K562 (cell line): ENCODE measurements around the gene RAB13. TPM values are rescaled to one million over a fixed set of nuclear protein-coding genes. Genes with fewer than 3 reads are reported as not detected.
A peak's percentile ranks its signal among the peaks of the same experiment; 100 is the strongest.

Source experiments
- ATAC-seq: fragments of 200-7000 bp; cut with Tn5 transposase; 3 replicates; pipeline ENCODE4 v1.9.1; 2020; ENCODE audit warnings: moderate library complexity
- BruUV-seq: library from RNA; stranded (reverse); fragments of 400-500 nt; replicated peaks from 2 replicates; lab custom pipeline; 2021; lab: Mats Ljungman, UMichigan
- CTCF ChIA-PET: fragments of 300-600 bp; formaldehyde crosslinking; extraction: SDS; loops from one replicate; lab custom pipeline; 2021; ENCODE audit warnings: low intra/inter-chr PET ratio; lab: Yijun Ruan, JAX
- POLR2A ChIA-PET: fragments of 300-600, 350-650 bp; sonication (Branson Sonifier 250); formaldehyde crosslinking; extraction: SDS; loops from one replicate; lab custom pipeline; 2021; ENCODE audit warnings: antibody characterized with exemption, inconsistent platforms; lab: Yijun Ruan, JAX
- DNase-seq, 4 experiments: peaks; one replicate each; pipeline versions ENCODE4 v3.0.0 to v3.0.0-alpha.2; 2011 to 2018; ENCODE audit warnings: low spot score in 3 of 4, mixed read lengths in 3 of 4; ENCODE audit errors: extremely low read depth in 1 of 4
- FAIRE-seq: peaks from 2 replicates; lab custom pipeline; 2011; peaks lifted over from hg19 to GRCh38; lab: Jason Lieb, UNC
- H2AFZ ChIP-seq: 2 replicates; pipeline ENCODE4 v1.6.0; 2011; ENCODE audit warnings: low read depth, low read length, control low read depth, inconsistent platforms
- H3K27ac ChIP-seq: fragments of 200-600 bp; 3 replicates; pipeline ENCODE4 v1.8.0; 2011; ENCODE audit warnings: low read depth, mild to moderate bottlenecking, control low read depth, inconsistent platforms, low read length, moderate library complexity, mixed read lengths; ENCODE audit errors: extremely low read depth
- H3K27me3 ChIP-seq, 2 experiments: fragments of 300-600 bp in 1 of 2; 2 replicates in 1 of 2; 3 replicates in 1 of 2; pipeline versions ENCODE4 v1.6.0 to v1.8.0; 2011; ENCODE audit warnings: inconsistent platforms in 2 of 2, low read length in 2 of 2, mild to moderate bottlenecking in 1 of 2, mixed read lengths in 1 of 2, moderate library complexity in 1 of 2; ENCODE audit not compliant: control insufficient read depth in 2 of 2, insufficient read depth in 2 of 2
- H3K36me3 ChIP-seq: fragments of 300-600 bp; 3 replicates; pipeline ENCODE4 v1.8.0; 2011; ENCODE audit warnings: mild to moderate bottlenecking, low read length, inconsistent platforms; ENCODE audit not compliant: control insufficient read depth, insufficient read depth
- H3K4me1 ChIP-seq, 2 experiments: fragments of 200-600 bp in 1 of 2; replicated peaks in 1 of 2; 2 replicates in 1 of 2; 3 replicates in 1 of 2; pipeline versions ENCODE4 v1.5.1 to v1.8.0; 2011; ENCODE audit warnings: inconsistent platforms in 2 of 2, low read length in 2 of 2, mild to moderate bottlenecking in 1 of 2, mixed read lengths in 1 of 2, moderate library complexity in 1 of 2; ENCODE audit not compliant: control insufficient read depth in 2 of 2, insufficient read depth in 2 of 2
- H3K4me2 ChIP-seq: 2 replicates; pipeline ENCODE4 v1.6.1; 2011; ENCODE audit warnings: low read length, control low read depth, inconsistent platforms, mixed read lengths; ENCODE audit not compliant: insufficient read depth
- H3K4me3 ChIP-seq: fragments of 200-600 bp; sonication (generic), shearing (Covaris generic); 2 replicates; pipeline ENCODE4 v1.5.1; 2016; ENCODE audit warnings: control low read depth, inconsistent platforms
- H3K79me2 ChIP-seq: fragments of 200-600 bp; 3 replicates; pipeline ENCODE4 v1.8.0; 2011; ENCODE audit warnings: low read length, inconsistent platforms; ENCODE audit not compliant: control insufficient read depth, insufficient read depth
- H3K9ac ChIP-seq, 2 experiments: 2 replicates each; pipeline versions ENCODE4 v1.6.0 to v1.6.1; 2011; ENCODE audit warnings: low read depth in 2 of 2, low read length in 2 of 2, control low read depth in 1 of 2, inconsistent platforms in 1 of 2, mild to moderate bottlenecking in 1 of 2, mixed read lengths in 1 of 2; ENCODE audit not compliant: insufficient read depth in 1 of 2
- H3K9me1 ChIP-seq: one replicate; pipeline ENCODE4 v1.6.0; 2011; ENCODE audit warnings: inconsistent platforms, mild to moderate bottlenecking, low read length, moderate library complexity; ENCODE audit not compliant: control insufficient read depth, insufficient read depth
- H3K9me3 ChIP-seq: replicated peaks from 2 replicates; pipeline ENCODE4 v1.5.1; 2011; ENCODE audit warnings: low read depth, low read length, inconsistent platforms; ENCODE audit not compliant: control insufficient read depth, insufficient read depth
- H4K20me1 ChIP-seq: replicated peaks from 2 replicates; pipeline ENCODE4 v1.6.1; 2011; ENCODE audit warnings: low read length, inconsistent platforms, mixed read lengths; ENCODE audit not compliant: control insufficient read depth, insufficient read depth
- ARID1B ChIP-seq: fragments of 450-650 bp; IDR thresholded peaks from 2 replicates; pipeline ENCODE4 v1.6.1; 2016; ENCODE audit warnings: antibody characterized with exemption, mild to moderate bottlenecking, inconsistent platforms
- ASH1L ChIP-seq: fragments of 450-650 bp; IDR thresholded peaks from 2 replicates; pipeline ENCODE4 v1.6.1; 2018; ENCODE audit warnings: borderline replicate concordance, mild to moderate bottlenecking, low read depth; ENCODE audit not compliant: partially characterized antibody
- CBX3 ChIP-seq, 2 experiments: IDR thresholded peaks; 1 replicate in 1 of 2; 2 replicates in 1 of 2; pipeline ENCODE4 v1.6.1; 2012; ENCODE audit warnings: inconsistent platforms in 2 of 2, low read length in 2 of 2, borderline replicate concordance in 1 of 2, control low read depth in 1 of 2
- E2F6 ChIP-seq, 2 experiments: IDR thresholded peaks; 2 replicates each; pipeline ENCODE4 v1.6.1; 2011; ENCODE audit warnings: borderline replicate concordance in 1 of 2, control low read depth in 1 of 2, low read depth in 1 of 2, low read length in 1 of 2, mild to moderate bottlenecking in 1 of 2, mixed read lengths in 1 of 2, moderate library complexity in 1 of 2; ENCODE audit not compliant: insufficient read depth in 1 of 2, insufficient read length in 1 of 2, poor library complexity in 1 of 2, severe bottlenecking in 1 of 2; ENCODE audit errors: extremely low read depth in 1 of 2
- FOXK2 ChIP-seq, 2 experiments: fragments of 450-650 bp; IDR thresholded peaks in 1 of 2; conservative IDR thresholded peaks in 1 of 2; 2 replicates each; pipeline ENCODE4 v1.6.1; 2016; ENCODE audit warnings: low read depth in 2 of 2, mild to moderate bottlenecking in 1 of 2
- KAT7 ChIP-seq: sonication (generic); formaldehyde crosslinking; IDR thresholded peaks from 2 replicates; pipeline ENCODE4 v1.8.0; 2022; ENCODE audit warnings: missing genetic modification reagents, mild to moderate bottlenecking, borderline replicate concordance
- KDM2B ChIP-seq: fragments of 250-450 bp; sonication (Bioruptor Pico); IDR thresholded peaks from 2 replicates; pipeline ENCODE4 v1.8.0; 2021; ENCODE audit warnings: mild to moderate bottlenecking, moderate library complexity
- KLF6 ChIP-seq: fragments of 250-450 bp; sonication (Bioruptor Pico); IDR thresholded peaks from 2 replicates; pipeline ENCODE4 v1.4.0; 2020; ENCODE audit warnings: mild to moderate bottlenecking, moderate library complexity, borderline replicate concordance
- NBN ChIP-seq: fragments of 450-650 bp; IDR thresholded peaks from 2 replicates; pipeline ENCODE4 v1.6.1; 2016; ENCODE audit warnings: low read depth, mild to moderate bottlenecking
- NFIX ChIP-seq: fragments of 250-450 bp; sonication (Bioruptor Pico); IDR thresholded peaks from 2 replicates; pipeline ENCODE4 v1.4.0; 2020; ENCODE audit warnings: low read depth, mild to moderate bottlenecking, moderate library complexity
- PHTF2 ChIP-seq: fragments of 250-450 bp; sonication (Bioruptor Pico); IDR thresholded peaks from 2 replicates; pipeline ENCODE4 v1.5.0; 2021; ENCODE audit warnings: mild to moderate bottlenecking
- PURB ChIP-seq: sonication (generic); formaldehyde crosslinking; IDR thresholded peaks from 2 replicates; pipeline ENCODE4 v1.9.0; 2021; ENCODE audit warnings: low read depth, mild to moderate bottlenecking, missing genetic modification reagents
- RBM34 ChIP-seq: fragments of 200-400 bp; formaldehyde crosslinking; IDR thresholded peaks from 2 replicates; pipeline ENCODE4 v1.6.1; 2018; ENCODE audit warnings: low read length, borderline replicate concordance; ENCODE audit not compliant: insufficient read depth
- SREBF2 ChIP-seq: sonication (generic); formaldehyde crosslinking; IDR thresholded peaks from 2 replicates; pipeline ENCODE4 v1.4.0; 2020; ENCODE audit warnings: mild to moderate bottlenecking, missing genetic modification reagents
- ZBTB1 ChIP-seq: sonication (generic); formaldehyde crosslinking; IDR thresholded peaks from 2 replicates; pipeline ENCODE4 v1.8.1; 2023; ENCODE audit warnings: missing genetic modification reagents, low read depth, mild to moderate bottlenecking, borderline replicate concordance
- ZC3H11A ChIP-seq: IDR thresholded peaks from 2 replicates; pipeline ENCODE4 v1.6.1; 2012; ENCODE audit warnings: low read depth, low read length, improper control_type of control experiment
- ZSCAN29 ChIP-seq: fragments of 450-650 bp; IDR thresholded peaks from 2 replicates; pipeline ENCODE4 v1.6.1; 2017
- ZZZ3 ChIP-seq: fragments of 450-650 bp; IDR thresholded peaks from 2 replicates; pipeline ENCODE4 v1.6.1; 2016; ENCODE audit warnings: antibody characterized with exemption, mild to moderate bottlenecking, moderate library complexity
- WGBS: fragments of 100-300 bp; shearing (Covaris generic); methylation state at CpG from one replicate; pipeline ENCODE4 v1.1.6; 2016; ENCODE audit warnings: low coverage, mixed read lengths; ENCODE audit not compliant: insufficient coverage; ENCODE audit errors: missing lambda C conversion rate; 5-methylcytosine and 5-hydroxymethylcytosine counted together
- in situ Hi-C: fragments of 300-500 bp; cut with MboI; formaldehyde crosslinking; loops from 4 replicates; pipeline ENCODE4 v1.15.0; 2018; ENCODE audit warnings: inconsistent platforms, mixed read lengths
- intact Hi-C: fragments of 100-400 bp; cut with micrococcal nuclease; formaldehyde crosslinking; loops from 2 replicates; pipeline ENCODE4 v1.14.2; 2022
- polyA plus RNA-seq, 8 experiments: library from polyadenylated mRNA; depleted of rRNA in 4 of 8; stranded (reverse) in 5 of 8; unstranded in 3 of 8; fragments of >200 nt; fragmentation: Nextera tagmentation in 2 of 8; fragmentation: Illumina TruSeq in 1 of 8; extraction: Ambion mirVana in 2 of 8; extraction: Trizol in 1 of 8; gene quantifications; 2 replicates each; pipeline versions ENCODE4 v1.2.1 to v1.2.3, GENCODE V29; 2011 to 2014; ENCODE audit warnings: inconsistent platforms in 1 of 8, missing spikeins in 1 of 8
- total RNA-seq, 7 experiments: library from RNA; depleted of rRNA in 6 of 7; stranded (reverse); fragments of >200 nt in 6 of 7; fragmentation: Illumina TruSeq in 2 of 7; extraction: Trizol in 2 of 7; gene quantifications; 2 replicates each; pipeline versions ENCODE4 v1.2.1 to v1.2.3, GENCODE V29; 2011 to 2021; ENCODE audit warnings: low replicate concordance in 1 of 7

The RAB13 gene
- total and polyA plus RNA-seq, 9 of the 15 experiments (the other 6 are each of a cell fraction or from before 2014, with no cell fraction given): 22.3 to 100 (median 39.8) TPM

- peak; percentile 24 to 45 for TF ChIP-seq E2F6 (IDR thresholded peaks at IDR 0.05; ENCODE audit: borderline replicate concordance in 1 of 2, extremely low read depth in 1 of 2, insufficient read depth in 1 of 2, insufficient read length in 1 of 2, low read depth in 1 of 2, low read length in 1 of 2, poor library complexity in 1 of 2, severe bottlenecking in 1 of 2)
Observed at GRCh38 chr1:153946622-153947241, 39.4 kb downstream of the RAB13 start, which contains the start of gene DENND4B (continued).

- intact Hi-C loops: loop anchor here (5.0 kb wide), 1 partner anchor 41 kb away; the partner anchor contains the start of gene RAB13
- TF ChIP-seq KDM2B (CRISPR knock-in tag) (no peak), ASH1L (no peak), SREBF2 (CRISPR knock-in tag) (no peak), RBM34 (no peak), KLF6 (CRISPR knock-in tag) (no peak), FOXK2 (conservative IDR thresholded peaks at IDR 0.05 in 1 of 2, IDR thresholded peaks at IDR 0.05 in 1 of 2; ENCODE audit: low read depth in 2 of 2) (no peak), ARID1B (no peak), NFIX (no peak), ZC3H11A (no peak), ZSCAN29 (no peak), NBN (no peak), PHTF2 (CRISPR knock-in tag) (no peak), ZZZ3 (no peak), ZBTB1 (CRISPR knock-in tag) (no peak), CBX3 (IDR thresholded peaks at IDR 0.05; ENCODE audit: borderline replicate concordance in 1 of 2, low read length in 2 of 2) (no peak), PURB (CRISPR knock-in tag) (no peak), KAT7 (no peak)
Observed at GRCh38 chr1:153945795-153946621, 40.1 kb downstream of the RAB13 start.

More at GRCh38 chr1:153945795-153946621, 40.1 kb downstream of the RAB13 start:
- peak overlapping the region; percentile 85 for H3K27ac ChIP-seq
- peaks cover 29% of the 10 kb centered on the region for H3K79me2 ChIP-seq
- peaks cover 12 to 32% of the 10 kb centered on the region in 2 experiments; a peak in 4 of 5 replicates for H3K4me1 ChIP-seq
- no peaks in the 10 kb centered on the region for H3K9me3 ChIP-seq
- DNase-seq (peak; percentile 67 to 86 (median 80)), ATAC-seq (peak; percentile 72), FAIRE-seq (peak; percentile 59)
- POLR2A ChIA-PET: interaction anchor here (0.6 to 5.5 kb wide), 18 partner anchors 12 to 317 kb away, joined by 3 to 39 read pairs (median 4); partner anchors contain the start of genes CREB3L4, CRTC2, GATAD2B and JTB
- CTCF ChIA-PET: interaction anchor here (0.9 to 1.8 kb wide), 3 partner anchors 40 to 327 kb away, joined by 4 to 7 read pairs (median 6); partner anchors contain the start of genes HAX1 and RAB13
- peaks cover 69% of the 10 kb centered on the region for H3K36me3 ChIP-seq
- no peaks in the 10 kb centered on the region for H3K27me3 ChIP-seq
- no peaks in the 10 kb centered on the region for H4K20me1 ChIP-seq
- H2AFZ ChIP-seq: peak overlapping the region; percentile 60; the same call in 1 of the 2 replicates
- under 1% methylated on average over 18 of the region's 95 CpGs for WGBS
- H3K4me3 ChIP-seq: peak overlapping the region; percentile 99
- no peaks in the 10 kb centered on the region for H3K9me1 ChIP-seq
- TSS peak; percentile 38 for BruUV-seq
- H3K4me2 ChIP-seq: peak overlapping the region; percentile 98
- in situ Hi-C loops: no loop called here
- H3K9ac ChIP-seq: peak overlapping the region; percentile 88 to 99
